Measurements from ENCODE around the gene FBXO5. TPM values are rescaled to one million over a fixed set of nuclear protein-coding genes. Genes with fewer than 3 reads are reported as not detected.

Gene FBXO5
- polyA plus RNA-seq, 1 of the 3 experiments (the other 2 are of a cell fraction): 12.5 TPM

- Histone ChIP-seq H3F3A (replicated peaks; ENCODE audit: insufficient read depth) (peaks cover 19% of the 10 kb centered on the region), H3K4me1 (ENCODE audit: control insufficient read depth in 1 of 2, insufficient read depth in 2 of 2, low read depth in 1 of 2, low read length in 1 of 2) (peaks cover 19 to 22% of the 10 kb centered on the region in 2 experiments; a peak in 3 of 4 replicates), H4K20me1 (ENCODE audit: insufficient read depth) (peaks cover 73% of the 10 kb centered on the region), H3K4me3 (ENCODE audit: low read depth in 2 of 2, low read length in 1 of 2) (no peak overlapping the region), H3K9ac (peak overlapping the region; percentile 40; the same call in 1 of the 2 replicates), H3K27ac (ENCODE audit: low read depth in 2 of 2, low read length in 1 of 2) (peak overlapping the region; percentile 53 to 55; a peak in 3 of 4 replicates), H2AFZ (ENCODE audit: low read depth) (no peak overlapping the region), H3K27me3 (ENCODE audit: insufficient read depth) (no peaks in the 10 kb centered on the region), H3K9me3 (no peaks in the 10 kb centered on the region), H3K4me2 (peak overlapping the region; percentile 55; the same call in 1 of the 2 replicates), H3K9me2 (no peaks in the 10 kb centered on the region), H3K79me2 (ENCODE audit: insufficient read depth) (peaks cover 98% of the 10 kb centered on the region), H3K36me3 (replicated peaks in 1 of 2; ENCODE audit: control insufficient read depth in 1 of 2, insufficient read depth in 2 of 2, low read length in 1 of 2) (peaks cover 32 to 40% of the 10 kb centered on the region in 2 experiments)
- no peak for DNase-seq
- CTCF ChIA-PET: interaction anchor here (2.3 kb wide), 1 partner anchor 24 kb away, joined by 10 read pairs; no protein-coding TSS in a partner anchor
- WGBS (ENCODE audit: low lambda C conversion rate): 49% methylated on average over 3 of the region's 3 CpGs
- TF ChIP-seq USF1 (IDR thresholded peaks at IDR 0.05; ENCODE audit: borderline replicate concordance, low read depth) (no peak), TEAD4 (IDR thresholded peaks at IDR 0.05; ENCODE audit: borderline replicate concordance, insufficient read depth) (no peak), RAD21 (IDR thresholded peaks at IDR 0.05; ENCODE audit: low read length) (no peak), PBX3 (IDR thresholded peaks at IDR 0.05) (no peak), CTCF (IDR thresholded peaks at IDR 0.05) (no peak), ELF1 (IDR thresholded peaks at IDR 0.05) (no peak), CHD2 (IDR thresholded peaks at IDR 0.05; ENCODE audit: low read length, partially characterized antibody) (no peak), POLR2AphosphoS5 (IDR thresholded peaks at IDR 0.05; ENCODE audit: low read depth, low read length) (no peak), ZBTB33 (IDR thresholded peaks at IDR 0.05; ENCODE audit: borderline replicate concordance, low read depth) (no peak), TAF1 (IDR thresholded peaks at IDR 0.05; ENCODE audit: borderline replicate concordance, low read depth, low read length) (no peak), IRF3 (IDR thresholded peaks at IDR 0.05; ENCODE audit: low read depth, low read length) (no peak)
- POLR2A ChIA-PET: no interaction called here
These were observed 4.8 kb downstream of the FBXO5 start for GRCh38 chr6:152978058-152978457.
